Activated CD4-positive, alpha-beta T cell treated with anti-CD3 and anti-CD28 coated beads, Interleukin-2, amount 50 U/mL, for 48 hours (primary cell): ENCODE results near the gene NR6A1.

Source experiments
- DNase-seq, 2 experiments: peaks; one replicate each; pipeline ENCODE4 v3.0.0-alpha.2; 2020

NR6A1 gene

DNA sequence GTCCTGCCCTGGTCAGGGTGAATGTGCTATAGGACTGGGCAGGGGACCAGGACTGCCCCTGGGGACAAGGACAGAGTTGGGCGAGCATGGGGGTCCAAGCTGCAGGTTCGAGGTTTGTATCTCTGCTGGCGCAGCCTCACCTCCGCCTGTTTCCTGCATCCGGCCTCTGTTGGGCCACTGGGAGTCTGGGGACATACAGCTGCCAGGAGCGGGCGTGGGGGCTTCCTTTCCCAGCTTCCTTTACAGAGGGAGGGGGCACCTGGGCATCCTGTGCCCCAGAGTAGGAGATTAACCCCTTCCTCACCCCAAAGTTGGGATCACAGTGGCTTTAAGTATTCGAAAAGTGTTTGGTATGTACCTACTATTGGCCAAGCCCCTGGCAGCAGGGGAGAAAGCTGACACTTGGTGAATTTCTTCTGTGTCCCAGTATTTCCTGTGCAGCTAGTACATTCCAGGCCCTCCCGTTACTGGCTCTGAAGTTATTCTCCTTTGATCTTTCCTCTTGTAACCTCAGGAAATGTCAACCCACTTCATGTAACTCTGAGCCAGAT is 24.8 kb upstream of the NR6A1 start:
- no peak for DNase-seq

- no peak for DNase-seq
These were observed 23.9 kb upstream of the NR6A1 start for GRCh38 chr9:124794902-124795491.

DNA sequence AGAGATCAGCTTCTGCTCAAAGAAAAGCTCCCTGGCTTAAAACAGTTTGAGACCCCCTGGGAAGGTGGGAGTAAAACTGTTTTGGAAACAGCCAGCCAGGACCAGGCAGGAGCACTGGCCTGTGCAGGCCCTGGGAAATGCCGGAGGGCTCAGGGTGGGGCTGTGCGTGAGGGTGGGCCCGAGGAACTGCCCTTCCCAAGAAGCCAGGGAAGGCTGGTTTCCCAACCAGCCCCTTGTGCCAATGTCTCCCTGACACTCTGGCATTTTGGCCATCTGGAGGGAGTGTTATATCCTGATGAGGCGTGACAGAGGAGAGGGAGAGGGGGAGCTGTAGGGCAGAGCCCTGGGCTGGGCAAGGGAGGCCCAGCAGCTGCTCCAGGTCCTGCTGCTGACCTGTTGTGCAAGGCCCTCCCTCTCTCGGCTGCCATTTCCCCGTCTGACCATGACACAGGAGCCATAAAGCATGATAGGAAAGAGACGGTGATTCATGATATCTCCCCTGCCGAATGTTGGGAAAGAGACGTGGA is 22.0 kb upstream of the NR6A1 start:
- DNase-seq, result no peak

- no peak for DNase-seq
These were observed 21.3 kb upstream of the NR6A1 start for GRCh38 chr9:124792257-124793014.

GRCh38 chr9:124790801-124791505 is 19.8 kb upstream of the NR6A1 start:
- no peak for DNase-seq

DNA sequence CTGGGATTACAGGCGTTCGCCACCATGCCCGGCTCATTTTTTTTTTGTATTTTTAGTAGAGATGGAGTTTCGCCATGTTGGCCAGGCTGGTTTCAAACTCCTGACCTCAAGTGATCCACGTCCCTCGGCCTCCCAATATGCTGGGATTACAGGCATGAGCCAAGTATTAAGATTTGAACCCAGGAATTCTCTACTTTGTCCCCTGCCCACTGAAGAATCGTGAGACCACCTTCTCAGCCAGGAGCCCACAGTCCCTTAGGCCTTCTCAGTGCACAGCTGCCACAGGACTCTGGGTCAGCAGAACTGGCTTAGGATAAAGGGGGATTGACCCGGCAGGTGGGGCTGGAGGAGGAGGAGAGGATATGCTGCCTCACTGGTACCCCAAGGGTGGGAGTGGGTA is 19.2 kb upstream of the NR6A1 start:
- DNase-seq, result no peak

DNA sequence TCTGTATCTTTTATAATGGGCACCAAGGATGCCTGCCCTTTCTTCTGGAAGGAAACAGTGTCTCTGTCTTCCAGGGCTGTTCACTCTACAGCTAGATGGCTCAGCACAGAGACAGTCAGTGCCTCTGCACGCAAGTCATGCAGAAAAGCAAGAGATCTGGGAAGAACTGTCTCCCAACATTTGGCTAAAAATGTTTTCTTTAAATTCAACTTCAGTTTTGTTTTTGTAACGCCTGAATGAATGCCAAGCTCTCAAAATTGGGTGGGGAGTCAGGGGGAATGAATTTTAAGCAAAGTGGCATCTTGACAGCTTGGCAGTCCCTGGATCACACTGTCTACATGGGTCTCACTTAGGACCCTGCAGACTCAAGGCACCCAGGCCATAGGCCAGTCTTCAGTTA is 18.4 kb upstream of the NR6A1 start:
- no peak for DNase-seq

DNA sequence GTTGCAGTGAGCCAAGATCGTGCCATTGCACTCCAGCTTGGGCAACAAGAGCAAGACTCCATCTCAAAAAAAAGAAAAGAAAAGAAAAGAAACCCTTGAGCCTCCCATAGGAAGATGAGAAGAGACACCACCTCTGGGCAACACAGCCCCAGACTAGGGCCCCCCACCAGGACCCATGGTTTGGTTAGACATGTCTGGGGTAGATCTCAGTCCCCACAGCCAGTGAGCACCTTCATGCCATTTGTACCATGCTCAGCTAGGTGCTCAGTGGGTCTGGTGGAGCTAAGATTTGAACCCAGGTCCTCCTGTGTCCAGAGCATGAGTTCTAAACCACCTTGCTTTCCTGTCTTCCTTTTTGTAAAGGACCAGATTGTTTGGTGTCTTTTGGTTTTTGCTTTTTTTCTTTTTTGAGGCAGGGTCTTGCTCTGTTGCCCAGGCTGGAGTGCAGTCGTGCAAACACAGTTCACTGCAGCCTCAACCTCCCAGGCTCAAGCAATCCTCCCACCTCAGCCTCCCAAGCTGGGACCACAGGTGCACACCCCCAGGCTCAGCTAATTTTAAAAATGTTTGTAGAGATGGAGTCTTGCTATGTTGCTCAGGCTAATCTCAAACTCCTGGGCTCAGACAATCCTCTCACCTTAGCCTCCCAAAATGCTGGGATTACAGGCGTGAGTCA is 17.6 kb upstream of the NR6A1 start:
- DNase-seq, result no peak

GRCh38 chr9:124786881-124787573 is 15.9 kb upstream of the NR6A1 start:
- no peak for DNase-seq

- DNase-seq, result no peak
These were observed 13.4 kb upstream of the NR6A1 start for GRCh38 chr9:124784509-124784908.

- no peak for DNase-seq
These were observed 12.7 kb upstream of the NR6A1 start for GRCh38 chr9:124783830-124784229.

- no peak for DNase-seq
These were observed 11.8 kb upstream of the NR6A1 start for GRCh38 chr9:124782661-124783574.

DNA sequence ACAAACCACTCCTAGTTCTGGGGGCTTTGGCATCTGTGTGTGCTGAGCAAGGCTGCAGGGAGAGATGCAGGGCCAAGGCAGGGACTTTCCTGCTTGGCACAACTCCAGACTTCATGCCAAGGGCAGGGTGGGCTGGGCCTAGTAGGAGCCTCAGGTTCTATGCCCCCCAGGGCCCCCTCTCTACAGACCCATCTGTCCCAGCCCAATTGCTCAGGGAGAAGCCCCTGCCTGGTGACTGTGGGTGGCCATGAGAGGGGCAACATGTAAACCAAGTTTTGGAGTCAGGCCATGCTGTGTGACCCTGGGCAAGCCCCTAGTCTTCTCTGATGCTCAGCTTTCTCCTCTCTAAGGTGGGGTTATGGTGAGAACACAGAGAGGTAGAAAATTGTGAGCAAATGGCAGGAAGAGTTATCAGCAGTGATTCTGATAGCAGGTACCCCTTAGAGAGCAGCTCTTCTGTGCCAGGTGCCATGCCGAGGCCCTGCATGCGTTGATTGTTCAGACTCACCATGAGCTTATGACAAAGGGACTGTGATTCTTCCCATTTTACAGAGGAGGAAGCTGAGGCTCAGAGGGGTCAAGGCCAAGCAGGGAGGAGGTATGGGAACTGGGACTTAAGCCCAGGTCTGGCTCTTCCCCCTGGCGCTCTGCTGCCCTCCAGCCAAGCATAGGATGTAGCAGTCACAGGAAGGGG is 11.0 kb upstream of the NR6A1 start:
- no peak for DNase-seq

DNA sequence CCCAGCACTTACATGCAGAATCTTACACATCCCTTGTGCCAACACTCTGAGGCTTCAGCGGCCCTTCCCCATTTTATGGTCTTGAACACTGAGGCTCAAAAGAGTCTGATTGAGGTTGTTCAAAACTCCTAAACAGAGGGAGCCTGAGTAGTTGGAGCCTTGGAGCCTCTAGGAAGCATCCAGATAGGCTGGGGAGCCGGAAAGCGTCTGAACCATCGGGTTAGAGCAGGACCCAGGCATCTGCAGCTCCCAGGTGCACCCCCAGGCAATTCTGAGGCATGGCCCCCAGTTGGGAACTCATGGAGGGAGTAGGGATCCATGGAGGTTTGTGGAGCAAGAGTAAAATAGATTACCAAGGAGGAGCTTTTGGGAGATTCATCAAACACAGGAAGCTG is 9.6 kb upstream of the NR6A1 start:
- no peak for DNase-seq

DNA sequence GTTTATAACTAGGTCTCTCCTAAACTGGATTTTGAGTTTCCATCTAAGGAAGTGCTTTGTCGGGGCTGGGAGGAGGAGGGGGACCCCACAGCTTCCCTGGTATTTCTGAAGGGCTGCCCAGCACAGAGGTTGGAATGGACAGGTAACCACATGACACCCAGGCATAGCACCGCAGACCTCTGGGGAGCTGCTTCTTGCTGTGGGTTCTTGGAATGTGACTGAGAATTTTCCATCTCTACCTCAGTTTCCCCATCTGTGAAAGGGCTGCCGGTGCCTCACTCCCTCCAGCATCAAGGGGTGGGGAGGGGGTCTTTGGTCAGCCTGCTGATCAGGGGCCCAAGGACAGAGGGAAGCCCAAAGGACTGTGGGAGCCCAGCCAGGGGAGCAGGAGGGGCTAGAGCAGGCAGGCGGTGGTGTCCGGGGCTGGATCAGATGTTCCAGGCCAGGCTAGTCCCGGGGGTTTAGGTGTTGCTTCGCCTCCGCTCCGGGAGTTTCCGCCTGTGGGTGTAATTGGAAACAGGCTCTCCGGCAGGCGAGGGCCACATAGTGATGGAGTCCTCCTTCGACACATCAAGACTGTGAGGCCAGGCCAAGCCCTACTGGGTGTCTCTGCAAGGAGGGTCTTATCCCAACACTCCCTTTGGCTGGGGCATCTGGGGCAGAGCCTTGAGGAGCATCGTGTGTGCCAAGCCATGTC is 9.1 kb upstream of the NR6A1 start:
- no peak for DNase-seq

DNA sequence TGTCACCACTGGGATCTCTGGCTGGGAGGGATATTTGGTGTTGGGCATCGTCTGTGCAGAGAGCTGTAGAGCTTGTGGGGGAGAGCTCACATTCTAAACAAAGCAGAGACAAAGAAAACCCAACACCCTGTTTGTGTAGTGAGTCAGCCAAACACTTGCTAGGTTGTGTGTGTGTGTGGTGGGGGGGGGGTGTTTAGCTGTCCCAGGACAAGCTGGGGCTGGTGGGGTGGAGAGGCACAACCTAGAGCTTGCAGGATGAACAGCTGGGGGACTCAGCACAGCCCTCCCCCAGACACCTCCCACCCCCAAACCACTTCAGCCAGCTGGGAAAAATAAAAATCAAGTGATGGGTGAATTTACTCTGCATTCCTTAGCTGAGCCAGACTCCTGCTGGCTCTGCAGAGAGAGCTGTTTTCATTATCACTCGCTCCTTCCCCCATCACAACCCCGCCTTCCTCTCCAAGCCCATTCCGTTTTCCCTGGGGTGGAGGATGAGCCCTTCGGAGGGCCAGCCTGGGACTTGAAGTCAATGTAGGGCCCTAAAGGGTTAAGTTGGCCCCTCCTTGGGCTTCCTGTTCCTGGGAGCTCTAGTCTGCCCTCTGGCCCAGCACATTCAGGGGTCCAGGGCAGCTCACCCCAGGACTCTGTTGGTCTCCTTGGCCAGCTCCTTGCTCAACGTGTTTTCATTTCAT is 8.4 kb upstream of the NR6A1 start:
- DNase-seq, result no peak

DNA sequence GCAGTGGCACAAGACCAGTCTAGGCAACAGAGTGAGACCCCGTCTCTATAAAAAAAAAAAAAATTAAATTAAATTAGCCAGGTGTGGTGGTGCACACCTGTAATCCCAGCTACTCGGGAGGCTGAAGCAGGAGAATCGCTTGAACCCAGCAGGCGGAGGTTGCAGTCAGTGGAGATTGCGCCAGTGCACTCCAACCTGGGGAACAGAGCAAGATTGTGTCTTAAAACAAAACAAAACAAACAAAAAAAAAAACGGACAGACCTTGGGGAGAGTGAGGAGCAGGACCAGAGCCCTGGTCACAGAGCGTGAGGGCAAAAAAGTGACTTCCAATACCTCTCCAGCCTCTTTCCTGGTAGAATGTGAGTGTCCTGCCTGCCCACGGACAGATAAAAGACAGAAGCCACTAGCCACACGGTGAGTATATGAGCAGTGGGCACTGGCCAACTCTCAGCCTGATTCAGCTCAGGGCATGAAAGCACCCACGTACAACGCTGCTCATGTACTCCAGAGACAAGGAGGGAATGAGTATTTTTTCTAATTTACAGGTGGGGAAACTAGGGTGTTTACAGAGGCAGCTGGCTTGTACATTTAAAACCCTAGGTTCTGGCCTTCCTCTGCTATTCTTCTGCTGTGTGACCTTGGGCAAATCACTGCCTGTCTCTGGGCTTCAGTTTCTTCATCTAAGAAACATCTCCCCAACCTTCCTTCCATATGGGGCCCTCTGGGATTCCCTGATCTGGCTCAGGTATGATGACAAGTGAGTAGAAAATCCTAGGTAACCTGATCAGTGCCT is 7.7 kb upstream of the NR6A1 start:
- no peak for DNase-seq

GRCh38 chr9:124776954-124777648 is 6.0 kb upstream of the NR6A1 start, which contains the start of gene OLFML2A:
OLFML2A (plus strand) TSS chr9:124777133; CDS start chr9:124777271, 138 bp downstream.
- DNase-seq, result peak; percentile 16
